ENCODE data around the gene LRPAP1. TPM values are rescaled to one million over a fixed set of nuclear protein-coding genes. Genes with fewer than 3 reads are reported as not detected.
"Not testable (repeated sequence)": the region's sequence is repeated elsewhere in the genome, so short reads cannot be mapped to it uniquely, and the experiment has no call there.

Gene LRPAP1
- total and polyA plus RNA-seq, 10 of the 15 experiments (the other 5 are each of a cell fraction or from before 2014, with no cell fraction given), result 1.0 to 100 (median 51.1) TPM

DNA sequence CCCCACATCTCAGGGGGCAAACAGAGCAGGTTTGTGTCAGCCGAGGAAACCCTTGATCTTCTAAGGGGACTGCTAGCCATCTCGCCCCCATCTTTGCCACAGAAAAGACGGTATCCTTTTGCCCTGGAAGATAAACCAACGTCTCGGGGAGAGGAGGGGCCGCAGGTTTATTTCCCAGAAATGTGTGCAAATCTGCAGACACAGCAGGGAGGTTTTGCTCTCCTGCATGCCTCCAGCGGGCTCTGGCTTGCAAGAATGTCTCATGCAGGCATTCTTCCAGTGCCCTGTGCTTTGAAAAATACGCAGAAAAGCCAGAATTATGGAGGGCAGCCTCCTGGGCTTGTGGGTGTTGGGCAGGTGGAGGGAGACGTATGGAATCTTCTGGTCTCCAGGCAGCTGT, 42.6 kb upstream of the LRPAP1 start:
- ATAC-seq; SMC1A ChIA-PET (ENCODE audit: uncharacterized antibody, unreplicated experiment); BruUV-seq (replicated peaks): not testable (repeated sequence)

GRCh38 chr4:3574346-3574745, 42.1 kb upstream of the LRPAP1 start:
- H3K79me2 ChIP-seq (ENCODE audit: control insufficient read depth, insufficient read depth, low read length); BruUV-seq (replicated peaks); intact Hi-C loops (cut with micrococcal nuclease; ENCODE audit: unreplicated experiment); RAD21 ChIA-PET (ENCODE audit: unreplicated experiment); H3K4me1 ChIP-seq (ENCODE audit: control insufficient read depth, insufficient read depth, low read length); in situ Hi-C loops (cut with MboI); H3K4me2 ChIP-seq (ENCODE audit: control insufficient read depth, insufficient read depth); CTCF ChIA-PET; H3K9ac ChIP-seq (ENCODE audit: control insufficient read depth, insufficient read depth, low read length); H3K27ac ChIP-seq (ENCODE audit: control insufficient read depth, insufficient read depth); SMC1A ChIA-PET (ENCODE audit: uncharacterized antibody, unreplicated experiment); H3K4me3 ChIP-seq; H3K36me3 ChIP-seq (ENCODE audit: control insufficient read depth in 2 of 2, insufficient read depth in 2 of 2, low read length in 1 of 2); H2AFZ ChIP-seq (ENCODE audit: control insufficient read depth, low read depth, low read length); ATAC-seq; DNase-seq (ENCODE audit: low read depth, low spot score); H3K9me3 ChIP-seq (replicated peaks; ENCODE audit: control insufficient read depth, insufficient read depth, low read length); H3K27me3 ChIP-seq (replicated peaks in 1 of 2; ENCODE audit: control insufficient read depth in 2 of 2, insufficient read depth in 2 of 2, low read length in 1 of 2); POLR2A ChIA-PET; FAIRE-seq; H4K20me1 ChIP-seq (ENCODE audit: control insufficient read depth, insufficient read depth): not testable (repeated sequence)
- WGBS (ENCODE audit: insufficient coverage, insufficient replicate concordance, low lambda C conversion rate, missing lambda C conversion rate), result 77% methylated on average over 20 of the region's 20 CpGs

More for the DNA sequence above, 42.6 kb upstream of the LRPAP1 start:
- 3% methylated on average over 9 of the region's 9 CpGs for WGBS (ENCODE audit: insufficient coverage, insufficient replicate concordance, low lambda C conversion rate, missing lambda C conversion rate)
- intact Hi-C loops (cut with micrococcal nuclease; ENCODE audit: unreplicated experiment); CTCF ChIA-PET; in situ Hi-C loops (cut with MboI); FAIRE-seq; H3K9ac ChIP-seq (ENCODE audit: control insufficient read depth, insufficient read depth, low read length); POLR2A ChIA-PET; H4K20me1 ChIP-seq (ENCODE audit: control insufficient read depth, insufficient read depth); H3K36me3 ChIP-seq (ENCODE audit: control insufficient read depth in 2 of 2, insufficient read depth in 2 of 2, low read length in 1 of 2); H3K27me3 ChIP-seq (replicated peaks in 1 of 2; ENCODE audit: control insufficient read depth in 2 of 2, insufficient read depth in 2 of 2, low read length in 1 of 2); H3K79me2 ChIP-seq (ENCODE audit: control insufficient read depth, insufficient read depth, low read length); H2AFZ ChIP-seq (ENCODE audit: control insufficient read depth, low read depth, low read length); RAD21 ChIA-PET (ENCODE audit: unreplicated experiment); H3K4me1 ChIP-seq (ENCODE audit: control insufficient read depth, insufficient read depth, low read length); H3K27ac ChIP-seq (ENCODE audit: control insufficient read depth, insufficient read depth); H3K4me2 ChIP-seq (ENCODE audit: control insufficient read depth, insufficient read depth); DNase-seq (ENCODE audit: low read depth, low spot score); H3K9me3 ChIP-seq (replicated peaks; ENCODE audit: control insufficient read depth, insufficient read depth, low read length); H3K4me3 ChIP-seq: not testable (repeated sequence)

DNA sequence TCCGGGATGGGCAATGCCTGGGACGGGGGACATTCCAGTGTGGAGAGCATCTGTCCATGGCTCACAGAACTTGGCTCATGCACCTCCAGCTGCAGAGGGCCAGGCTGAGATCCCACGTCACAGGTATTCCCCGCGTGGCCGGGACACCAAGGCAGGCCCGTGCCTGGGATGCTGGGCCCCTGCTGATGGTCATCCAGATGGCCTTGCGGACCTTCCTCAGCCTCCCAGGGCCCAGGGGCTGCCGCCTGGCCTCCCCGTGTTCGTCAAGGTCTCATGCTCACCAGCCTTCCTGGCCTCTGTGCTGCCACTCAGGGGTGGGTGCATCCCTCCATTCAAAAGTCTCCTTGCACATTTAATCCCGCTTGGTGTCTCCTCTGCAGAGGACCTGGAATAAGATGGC, 40.9 kb upstream of the LRPAP1 start:
- Histone ChIP-seq H2AFZ (ENCODE audit: control insufficient read depth, low read depth, low read length) (no peak overlapping the region), H3K9me3 (replicated peaks; ENCODE audit: control insufficient read depth, insufficient read depth, low read length) (no peaks in the 10 kb centered on the region), H3K9ac (ENCODE audit: control insufficient read depth, insufficient read depth, low read length) (no peak overlapping the region), H3K4me2 (ENCODE audit: control insufficient read depth, insufficient read depth) (no peak overlapping the region), H3K4me1 (ENCODE audit: control insufficient read depth, insufficient read depth, low read length) (no peaks in the 10 kb centered on the region), H3K27ac (ENCODE audit: control insufficient read depth, insufficient read depth) (no peak overlapping the region), H3K79me2 (ENCODE audit: control insufficient read depth, insufficient read depth, low read length) (no peaks in the 10 kb centered on the region), H3K4me3 (no peak overlapping the region), H3K27me3 (replicated peaks in 1 of 2; ENCODE audit: control insufficient read depth in 2 of 2, insufficient read depth in 2 of 2, low read length in 1 of 2) (no peaks in the 10 kb centered on the region; a peak in 1 of 4 replicates), H4K20me1 (ENCODE audit: control insufficient read depth, insufficient read depth) (no peaks in the 10 kb centered on the region), H3K36me3 (ENCODE audit: control insufficient read depth in 2 of 2, insufficient read depth in 2 of 2, low read length in 1 of 2) (no peaks in the 10 kb centered on the region)
- no peak for ATAC-seq
- ChIA-PET RAD21 (ENCODE audit: unreplicated experiment) (no interaction called here), SMC1A (ENCODE audit: uncharacterized antibody, unreplicated experiment) (no interaction called here), CTCF (no interaction called here), POLR2A (no interaction called here)
- no peak for DNase-seq (ENCODE audit: low read depth, low spot score)
- no peak for FAIRE-seq
- intact Hi-C loops (cut with micrococcal nuclease; ENCODE audit: unreplicated experiment), result no loop called here
- no peak for TF ChIP-seq KAT2A (conservative IDR thresholded peaks at IDR 0.05; ENCODE audit: control insufficient read depth, low read depth, low read length)
- TF ChIP-seq, protein P1, sequence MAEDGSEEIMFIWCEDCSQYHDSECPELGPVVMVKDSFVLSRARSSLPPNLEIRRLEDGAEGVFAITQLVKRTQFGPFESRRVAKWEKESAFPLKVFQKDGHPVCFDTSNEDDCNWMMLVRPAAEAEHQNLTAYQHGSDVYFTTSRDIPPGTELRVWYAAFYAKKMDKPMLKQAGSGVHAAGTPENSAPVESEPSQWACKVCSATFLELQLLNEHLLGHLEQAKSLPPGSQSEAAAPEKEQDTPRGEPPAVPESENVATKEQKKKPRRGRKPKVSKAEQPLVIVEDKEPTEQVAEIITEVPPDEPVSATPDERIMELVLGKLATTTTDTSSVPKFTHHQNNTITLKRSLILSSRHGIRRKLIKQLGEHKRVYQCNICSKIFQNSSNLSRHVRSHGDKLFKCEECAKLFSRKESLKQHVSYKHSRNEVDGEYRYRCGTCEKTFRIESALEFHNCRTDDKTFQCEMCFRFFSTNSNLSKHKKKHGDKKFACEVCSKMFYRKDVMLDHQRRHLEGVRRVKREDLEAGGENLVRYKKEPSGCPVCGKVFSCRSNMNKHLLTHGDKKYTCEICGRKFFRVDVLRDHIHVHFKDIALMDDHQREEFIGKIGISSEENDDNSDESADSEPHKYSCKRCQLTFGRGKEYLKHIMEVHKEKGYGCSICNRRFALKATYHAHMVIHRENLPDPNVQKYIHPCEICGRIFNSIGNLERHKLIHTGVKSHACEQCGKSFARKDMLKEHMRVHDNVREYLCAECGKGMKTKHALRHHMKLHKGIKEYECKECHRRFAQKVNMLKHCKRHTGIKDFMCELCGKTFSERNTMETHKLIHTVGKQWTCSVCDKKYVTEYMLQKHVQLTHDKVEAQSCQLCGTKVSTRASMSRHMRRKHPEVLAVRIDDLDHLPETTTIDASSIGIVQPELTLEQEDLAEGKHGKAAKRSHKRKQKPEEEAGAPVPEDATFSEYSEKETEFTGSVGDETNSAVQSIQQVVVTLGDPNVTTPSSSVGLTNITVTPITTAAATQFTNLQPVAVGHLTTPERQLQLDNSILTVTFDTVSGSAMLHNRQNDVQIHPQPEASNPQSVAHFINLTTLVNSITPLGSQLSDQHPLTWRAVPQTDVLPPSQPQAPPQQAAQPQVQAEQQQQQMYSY (CRISPR knock-in tag; IDR thresholded peaks at IDR 0.05), result no peak
- TF ChIP-seq ASH2L (IDR thresholded peaks at IDR 0.05; ENCODE audit: borderline replicate concordance, low read depth), result no peak
- BruUV-seq (replicated peaks), result no TSS peak
- 31% methylated on average over 12 of the region's 12 CpGs for WGBS (ENCODE audit: insufficient coverage, insufficient replicate concordance, low lambda C conversion rate, missing lambda C conversion rate)
- in situ Hi-C loops (cut with MboI), result no loop called here

All from GM12878 (cell line).